Measurements from ENCODE around the gene C1orf210.

C1orf210 gene

DNA sequence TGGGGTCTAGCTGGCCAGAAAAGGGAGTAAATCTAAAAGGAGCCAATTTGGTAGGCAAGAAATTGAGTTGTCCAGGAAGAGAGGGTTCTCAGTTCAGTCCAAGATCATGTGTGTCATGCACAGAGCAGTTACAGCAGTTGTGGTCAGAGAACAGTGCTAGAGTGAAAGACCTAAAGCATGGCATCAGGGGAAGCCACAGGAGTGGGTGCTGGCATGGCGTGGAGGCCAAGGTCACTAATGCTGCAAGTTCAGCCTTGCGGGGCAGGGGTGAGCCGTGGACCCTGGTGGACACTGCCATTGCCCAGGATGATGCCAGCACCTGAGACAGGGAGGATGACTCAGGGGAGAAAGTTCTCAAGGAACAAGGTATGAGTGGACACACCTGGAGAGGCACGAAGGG, 32.2 kb downstream of the C1orf210 start:
- WGBS, 2 donors (ENCODE audit: extremely low coverage in 2 of 2, insufficient read length in 2 of 2, insufficient replicate concordance in 1 of 2) = no CpG with 5 or more reads among the region's 4 CpGs
- no peak overlapping the region for H3K23ac ChIP-seq (ENCODE audit: low read depth, low read length, poor library complexity)
- no peaks in the 10 kb centered on the region for H3K4me1 ChIP-seq (ENCODE audit: control insufficient read depth in 2 of 2, insufficient read depth in 1 of 2, low read depth in 1 of 2, low read length in 2 of 2)
- peaks cover 0 to 2% of the 10 kb centered on the region in 2 donors for H3K9me3 ChIP-seq (replicated peaks in 1 of 2; ENCODE audit: control insufficient read depth in 2 of 2, insufficient read depth in 1 of 2, low read depth in 1 of 2, low read length in 2 of 2)
- no peaks in the 10 kb centered on the region for H3K36me3 ChIP-seq (replicated peaks in 1 of 2; ENCODE audit: control insufficient read depth in 2 of 2, insufficient read depth in 2 of 2, low read length in 2 of 2)
- no peak overlapping the region for H4K91ac ChIP-seq (ENCODE audit: low read depth, low read length, poor library complexity)
- H3K9ac ChIP-seq (ENCODE audit: low read depth, low read length, poor library complexity) = no peak overlapping the region
- no peak overlapping the region for H3K18ac ChIP-seq (ENCODE audit: low read length)
- H3K4me3 ChIP-seq (ENCODE audit: low read length in 2 of 2) = peak overlapping the region in 1 of 2 donors; percentile 52
- peaks cover 0 to 16% (median 0%) of the 10 kb centered on the region in 3 experiments for H3K27me3 ChIP-seq (ENCODE audit: control insufficient read depth in 3 of 3, insufficient read depth in 3 of 3, low read depth in 1 of 3, low read length in 3 of 3)
- no peak overlapping the region for H2BK15ac ChIP-seq (ENCODE audit: low read length)
- H2BK12ac ChIP-seq (ENCODE audit: low read length) = no peak overlapping the region
- H2AK5ac ChIP-seq (ENCODE audit: low read depth, low read length) = peak overlapping the region; percentile 9
- no peak for DNase-seq (ENCODE audit: low spot score)
- peak overlapping the region; percentile 59 for H2BK5ac ChIP-seq (ENCODE audit: low read length)
- H3K27ac ChIP-seq (replicated peaks; ENCODE audit: low read length) = no peak overlapping the region
- no peak overlapping the region for H4K8ac ChIP-seq (ENCODE audit: low read depth, low read length)
- no peak overlapping the region for H3K4ac ChIP-seq (ENCODE audit: low read length)
- no peaks in the 10 kb centered on the region for H3K79me1 ChIP-seq (ENCODE audit: low read depth, low read length)
- H3K14ac ChIP-seq (ENCODE audit: low read length) = no peak overlapping the region
- no peak overlapping the region for H2AFZ ChIP-seq (ENCODE audit: low read length)
- no peak overlapping the region for H2BK120ac ChIP-seq (ENCODE audit: low read depth, low read length)
- no peak overlapping the region for H3K4me2 ChIP-seq (ENCODE audit: insufficient read depth, low read length, poor library complexity, severe bottlenecking)

DNA sequence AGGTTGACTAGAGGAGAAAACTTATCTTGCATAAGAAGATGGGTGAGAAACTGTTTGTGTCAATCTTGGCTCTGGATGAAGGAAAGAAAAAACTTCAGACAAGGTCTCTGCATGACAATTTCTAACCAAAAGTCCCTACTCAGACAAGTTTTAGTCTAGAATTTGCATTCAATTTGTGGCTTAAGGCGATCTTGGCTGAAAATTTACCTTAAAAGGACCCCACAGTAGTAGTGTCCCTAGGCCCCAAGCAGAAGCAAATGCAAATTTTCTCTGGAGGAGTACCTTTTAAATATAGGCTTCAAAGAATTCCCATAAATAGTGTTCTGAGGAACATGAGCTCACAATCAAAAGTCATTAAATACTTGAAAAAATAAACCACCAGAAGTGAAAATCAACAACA, 33.2 kb downstream of the C1orf210 start:
- Histone ChIP-seq H3K4me1 (ENCODE audit: control insufficient read depth in 2 of 2, insufficient read depth in 1 of 2, low read depth in 1 of 2, low read length in 2 of 2) (no peaks in the 10 kb centered on the region), H3K9ac (ENCODE audit: low read depth, low read length, poor library complexity) (no peak overlapping the region), H3K23ac (ENCODE audit: low read depth, low read length, poor library complexity) (no peak overlapping the region), H2BK12ac (ENCODE audit: low read length) (no peak overlapping the region), H3K4me2 (ENCODE audit: insufficient read depth, low read length, poor library complexity, severe bottlenecking) (no peak overlapping the region), H2BK5ac (ENCODE audit: low read length) (no peak overlapping the region), H2BK120ac (ENCODE audit: low read depth, low read length) (no peak overlapping the region), H3K79me1 (ENCODE audit: low read depth, low read length) (no peaks in the 10 kb centered on the region), H2BK15ac (ENCODE audit: low read length) (no peak overlapping the region), H4K91ac (ENCODE audit: low read depth, low read length, poor library complexity) (no peak overlapping the region), H3K27ac (replicated peaks; ENCODE audit: low read length) (no peak overlapping the region), H3K36me3 (replicated peaks in 1 of 2; ENCODE audit: control insufficient read depth in 2 of 2, insufficient read depth in 2 of 2, low read length in 2 of 2) (no peaks in the 10 kb centered on the region), H3K4me3 (ENCODE audit: low read length in 2 of 2) (no peak overlapping the region), H2AK5ac (ENCODE audit: low read depth, low read length) (no peak overlapping the region), H4K8ac (ENCODE audit: low read depth, low read length) (no peak overlapping the region), H3K18ac (ENCODE audit: low read length) (no peak overlapping the region), H3K4ac (ENCODE audit: low read length) (no peak overlapping the region), H2AFZ (ENCODE audit: low read length) (no peak overlapping the region), H3K14ac (ENCODE audit: low read length) (no peak overlapping the region), H3K27me3 (ENCODE audit: control insufficient read depth in 3 of 3, insufficient read depth in 3 of 3, low read depth in 1 of 3, low read length in 3 of 3) (peaks cover 0 to 16% (median 0%) of the 10 kb centered on the region in 3 experiments), H3K9me3 (replicated peaks in 1 of 2; ENCODE audit: control insufficient read depth in 2 of 2, insufficient read depth in 1 of 2, low read depth in 1 of 2, low read length in 2 of 2) (peaks cover under 1 to 3% of the 10 kb centered on the region in 2 donors)
- DNase-seq (ENCODE audit: low spot score) = no peak
- no CpG with 5 or more reads among the region's 1 CpG for WGBS, 2 donors (ENCODE audit: extremely low coverage in 2 of 2, insufficient read length in 2 of 2, insufficient replicate concordance in 1 of 2)

DNA sequence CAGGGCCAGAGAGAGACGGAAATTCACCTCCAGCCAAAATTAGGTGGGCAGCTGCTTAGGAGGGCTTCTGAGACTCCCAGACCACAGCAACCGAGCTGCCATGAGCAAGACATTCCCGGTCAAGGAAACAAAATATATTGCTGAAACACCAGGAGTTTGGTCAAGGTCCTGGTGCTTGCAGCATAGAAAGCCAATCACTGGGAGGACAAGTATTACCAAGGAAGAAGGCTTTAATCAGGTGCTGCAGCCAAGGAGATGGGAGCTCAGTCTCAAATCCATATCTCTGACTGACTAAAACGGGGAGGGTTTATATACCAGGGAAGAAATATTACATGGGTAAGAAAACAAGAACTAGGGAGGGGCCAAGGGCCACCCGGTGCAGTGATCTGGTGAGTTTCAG, 34.4 kb downstream of the C1orf210 start:
- no peaks in the 10 kb centered on the region for H3K79me1 ChIP-seq (ENCODE audit: low read depth, low read length)
- no peak overlapping the region for H3K9ac ChIP-seq (ENCODE audit: low read depth, low read length, poor library complexity)
- H4K91ac ChIP-seq (ENCODE audit: low read depth, low read length, poor library complexity) = no peak overlapping the region
- no peak overlapping the region for H2AFZ ChIP-seq (ENCODE audit: low read length)
- no peaks in the 10 kb centered on the region for H3K4me1 ChIP-seq (ENCODE audit: control insufficient read depth in 2 of 2, insufficient read depth in 1 of 2, low read depth in 1 of 2, low read length in 2 of 2)
- no peak overlapping the region for H4K8ac ChIP-seq (ENCODE audit: low read depth, low read length)
- H2BK5ac ChIP-seq (ENCODE audit: low read length) = no peak overlapping the region
- no peak overlapping the region for H3K23ac ChIP-seq (ENCODE audit: low read depth, low read length, poor library complexity)
- no peak overlapping the region for H3K14ac ChIP-seq (ENCODE audit: low read length)
- peaks cover 6 to 12% of the 10 kb centered on the region in 2 donors for H3K9me3 ChIP-seq (replicated peaks in 1 of 2; ENCODE audit: control insufficient read depth in 2 of 2, insufficient read depth in 1 of 2, low read depth in 1 of 2, low read length in 2 of 2)
- no peak overlapping the region for H3K18ac ChIP-seq (ENCODE audit: low read length)
- H3K27me3 ChIP-seq (ENCODE audit: control insufficient read depth in 3 of 3, insufficient read depth in 3 of 3, low read depth in 1 of 3, low read length in 3 of 3) = peaks cover 0 to 14% (median 0%) of the 10 kb centered on the region in 3 experiments
- no peak overlapping the region for H2BK12ac ChIP-seq (ENCODE audit: low read length)
- no peak for DNase-seq (ENCODE audit: low spot score)
- no peak overlapping the region for H3K4ac ChIP-seq (ENCODE audit: low read length)
- no peak overlapping the region for H2BK120ac ChIP-seq (ENCODE audit: low read depth, low read length)
- no peak overlapping the region for H3K4me3 ChIP-seq (ENCODE audit: low read length in 2 of 2)
- no peaks in the 10 kb centered on the region for H3K36me3 ChIP-seq (replicated peaks in 1 of 2; ENCODE audit: control insufficient read depth in 2 of 2, insufficient read depth in 2 of 2, low read length in 2 of 2)
- no peak overlapping the region for H3K27ac ChIP-seq (replicated peaks; ENCODE audit: low read length)
- H2AK5ac ChIP-seq (ENCODE audit: low read depth, low read length) = no peak overlapping the region
- no peak overlapping the region for H2BK15ac ChIP-seq (ENCODE audit: low read length)
- H3K4me2 ChIP-seq (ENCODE audit: insufficient read depth, low read length, poor library complexity, severe bottlenecking) = no peak overlapping the region
- no CpG with 5 or more reads among the region's 5 CpGs for WGBS, 2 donors (ENCODE audit: extremely low coverage in 2 of 2, insufficient read length in 2 of 2, insufficient replicate concordance in 1 of 2)

DNA sequence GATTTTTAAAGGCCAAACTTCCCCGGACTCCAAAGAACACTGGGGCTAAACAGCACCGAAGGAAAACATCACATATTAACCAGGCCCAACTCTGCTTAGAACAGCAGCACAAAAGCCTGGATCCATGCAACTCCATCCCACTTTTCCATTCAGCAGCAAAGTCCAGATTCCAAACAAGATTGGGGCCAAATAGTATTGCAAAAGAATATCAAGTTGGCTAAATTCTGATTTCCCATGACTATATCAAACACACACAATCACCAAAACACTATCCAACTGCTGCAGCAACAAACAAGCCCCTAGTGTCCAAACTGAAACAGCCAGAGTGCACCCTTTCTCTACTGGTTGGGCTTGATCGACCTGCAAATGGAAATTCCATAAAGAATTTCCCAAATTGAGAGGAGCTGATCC, 35.0 kb downstream of the C1orf210 start:
- peaks cover 6 to 13% of the 10 kb centered on the region in 2 donors for H3K9me3 ChIP-seq (replicated peaks in 1 of 2; ENCODE audit: control insufficient read depth in 2 of 2, insufficient read depth in 1 of 2, low read depth in 1 of 2, low read length in 2 of 2)
- H4K8ac ChIP-seq (ENCODE audit: low read depth, low read length) = no peak overlapping the region
- DNase-seq (ENCODE audit: low spot score) = no peak
- H3K4ac ChIP-seq (ENCODE audit: low read length) = no peak overlapping the region
- H3K27ac ChIP-seq (replicated peaks; ENCODE audit: low read length) = no peak overlapping the region
- H3K23ac ChIP-seq (ENCODE audit: low read depth, low read length, poor library complexity) = no peak overlapping the region
- no peak overlapping the region for H4K91ac ChIP-seq (ENCODE audit: low read depth, low read length, poor library complexity)
- no peak overlapping the region for H2BK15ac ChIP-seq (ENCODE audit: low read length)
- no peak overlapping the region for H2AK5ac ChIP-seq (ENCODE audit: low read depth, low read length)
- no peaks in the 10 kb centered on the region for H3K79me1 ChIP-seq (ENCODE audit: low read depth, low read length)
- H3K36me3 ChIP-seq (replicated peaks in 1 of 2; ENCODE audit: control insufficient read depth in 2 of 2, insufficient read depth in 2 of 2, low read length in 2 of 2) = no peaks in the 10 kb centered on the region
- H3K4me3 ChIP-seq (ENCODE audit: low read length in 2 of 2) = no peak overlapping the region
- H3K27me3 ChIP-seq (ENCODE audit: control insufficient read depth in 3 of 3, insufficient read depth in 3 of 3, low read depth in 1 of 3, low read length in 3 of 3) = peaks cover 0 to 7% (median 0%) of the 10 kb centered on the region in 3 experiments
- H3K14ac ChIP-seq (ENCODE audit: low read length) = no peak overlapping the region
- H2BK12ac ChIP-seq (ENCODE audit: low read length) = no peak overlapping the region
- no CpG with 5 or more reads among the region's 3 CpGs for WGBS, 2 donors (ENCODE audit: extremely low coverage in 2 of 2, insufficient read length in 2 of 2, insufficient replicate concordance in 1 of 2)
- H3K4me1 ChIP-seq (ENCODE audit: control insufficient read depth in 2 of 2, insufficient read depth in 1 of 2, low read depth in 1 of 2, low read length in 2 of 2) = no peaks in the 10 kb centered on the region
- H3K4me2 ChIP-seq (ENCODE audit: insufficient read depth, low read length, poor library complexity, severe bottlenecking) = no peak overlapping the region
- no peak overlapping the region for H2BK120ac ChIP-seq (ENCODE audit: low read depth, low read length)
- H2BK5ac ChIP-seq (ENCODE audit: low read length) = no peak overlapping the region
- no peak overlapping the region for H3K18ac ChIP-seq (ENCODE audit: low read length)
- H2AFZ ChIP-seq (ENCODE audit: low read length) = no peak overlapping the region
- H3K9ac ChIP-seq (ENCODE audit: low read depth, low read length, poor library complexity) = no peak overlapping the region
